ENCODE data around the gene PDIK1L.
A peak's percentile ranks its signal among the peaks of the same experiment; 100 is the strongest.

PDIK1L gene

DNA sequence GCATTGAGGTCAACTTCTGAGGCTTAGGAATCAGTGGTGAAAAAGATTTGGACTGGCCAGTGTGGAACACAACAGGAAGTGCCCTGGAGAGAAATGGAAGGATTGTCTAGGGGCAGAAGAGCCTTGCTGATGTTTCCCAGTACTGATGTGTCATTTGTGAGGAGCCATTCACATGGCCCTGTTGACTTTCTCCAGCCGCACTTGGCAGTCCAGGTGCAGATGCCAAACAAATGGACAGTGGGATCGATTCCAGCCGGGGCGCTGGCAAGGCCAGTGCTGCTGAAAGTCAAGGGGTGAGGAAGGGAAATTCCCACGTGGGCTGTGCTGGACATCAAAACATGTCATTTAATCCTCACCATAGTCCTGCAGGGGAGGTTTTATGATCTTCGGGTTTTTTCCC is 39.3 kb upstream of the PDIK1L start:
- no peak overlapping the region for H2BK5ac ChIP-seq (ENCODE audit: low read length)
- no peak overlapping the region for H2BK12ac ChIP-seq (ENCODE audit: low read length)
- H3K9me3 ChIP-seq (replicated peaks in 1 of 2; ENCODE audit: control insufficient read depth in 2 of 2, insufficient read depth in 1 of 2, low read depth in 1 of 2, low read length in 2 of 2) = no peaks in the 10 kb centered on the region
- H3K23ac ChIP-seq (ENCODE audit: low read depth, low read length, poor library complexity) = no peak overlapping the region
- H3K9ac ChIP-seq (ENCODE audit: low read depth, low read length, poor library complexity) = no peak overlapping the region
- H3K14ac ChIP-seq (ENCODE audit: low read length) = no peak overlapping the region
- no peak overlapping the region for H2AK5ac ChIP-seq (ENCODE audit: low read depth, low read length)
- DNase-seq (ENCODE audit: low spot score) = no peak
- no peak overlapping the region for H3K18ac ChIP-seq (ENCODE audit: low read length)
- H3K4ac ChIP-seq (ENCODE audit: low read length) = no peak overlapping the region
- no peaks in the 10 kb centered on the region for H3K36me3 ChIP-seq (replicated peaks in 1 of 2; ENCODE audit: control insufficient read depth in 2 of 2, insufficient read depth in 2 of 2, low read length in 2 of 2)
- H2BK120ac ChIP-seq (ENCODE audit: low read depth, low read length) = no peak overlapping the region
- no peak overlapping the region for H4K91ac ChIP-seq (ENCODE audit: low read depth, low read length, poor library complexity)
- H3K79me1 ChIP-seq (ENCODE audit: low read depth, low read length) = no peaks in the 10 kb centered on the region
- H3K4me2 ChIP-seq (ENCODE audit: insufficient read depth, low read length, poor library complexity, severe bottlenecking) = no peak overlapping the region
- no peak overlapping the region for H4K8ac ChIP-seq (ENCODE audit: low read depth, low read length)
- H2AFZ ChIP-seq (ENCODE audit: low read length) = no peak overlapping the region
- no peak overlapping the region for H2BK15ac ChIP-seq (ENCODE audit: low read length)
- no peaks in the 10 kb centered on the region for H3K4me1 ChIP-seq (ENCODE audit: control insufficient read depth in 2 of 2, insufficient read depth in 1 of 2, low read depth in 1 of 2, low read length in 2 of 2)
- no peak overlapping the region for H3K4me3 ChIP-seq (ENCODE audit: low read length in 2 of 2)
- H3K27ac ChIP-seq (replicated peaks; ENCODE audit: low read length) = no peak overlapping the region
- WGBS, 2 donors (ENCODE audit: extremely low coverage in 2 of 2, insufficient read length in 2 of 2, insufficient replicate concordance in 1 of 2) = no CpG with 5 or more reads among the region's 6 CpGs
- peaks cover 0 to 29% (median 0%) of the 10 kb centered on the region in 3 experiments for H3K27me3 ChIP-seq (ENCODE audit: control insufficient read depth in 3 of 3, insufficient read depth in 3 of 3, low read depth in 1 of 3, low read length in 3 of 3)

DNA sequence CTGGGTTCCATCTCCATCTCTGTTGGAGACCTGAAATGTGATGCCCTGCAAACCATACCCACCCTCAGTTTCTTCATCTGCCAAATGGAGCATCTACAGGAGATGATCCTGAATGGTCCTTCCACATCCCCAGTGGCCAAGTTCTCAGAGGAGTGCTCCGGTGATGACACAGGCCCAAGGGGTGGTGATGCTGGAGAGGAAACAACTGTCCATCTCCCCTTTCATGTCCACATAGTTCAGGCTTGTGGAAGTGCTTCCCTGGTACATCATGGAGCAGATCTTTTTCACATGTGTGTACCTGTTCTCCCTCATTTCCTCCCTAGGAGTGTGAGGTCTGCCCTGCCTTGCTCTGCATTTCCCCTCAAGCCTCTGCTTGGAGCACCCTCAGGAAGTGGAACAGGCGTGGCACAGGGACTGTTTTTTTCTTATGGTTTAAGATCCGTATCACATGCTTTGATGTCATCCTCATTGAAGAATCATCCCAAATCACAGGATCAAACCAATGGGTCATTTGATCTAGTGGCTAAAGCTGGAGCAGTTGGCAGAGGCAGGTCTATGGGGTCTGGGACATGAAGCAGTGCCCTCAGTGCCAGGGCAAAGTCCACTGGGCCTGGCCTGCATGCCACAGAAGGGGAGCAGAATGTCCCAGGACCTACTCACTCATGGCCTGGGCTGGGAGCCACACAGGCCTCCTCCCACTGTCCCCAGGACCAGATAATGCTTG is 36.0 kb upstream of the PDIK1L start:
- peaks cover 0 to 4% of the 10 kb centered on the region in 2 donors for H3K4me1 ChIP-seq (ENCODE audit: control insufficient read depth in 2 of 2, insufficient read depth in 1 of 2, low read depth in 1 of 2, low read length in 2 of 2)
- no peak overlapping the region for H2BK15ac ChIP-seq (ENCODE audit: low read length)
- DNase-seq (ENCODE audit: low spot score) = no peak
- no peak overlapping the region for H2BK12ac ChIP-seq (ENCODE audit: low read length)
- no peaks in the 10 kb centered on the region for H3K9me3 ChIP-seq (replicated peaks in 1 of 2; ENCODE audit: control insufficient read depth in 2 of 2, insufficient read depth in 1 of 2, low read depth in 1 of 2, low read length in 2 of 2)
- H4K91ac ChIP-seq (ENCODE audit: low read depth, low read length, poor library complexity) = no peak overlapping the region
- no peak overlapping the region for H3K14ac ChIP-seq (ENCODE audit: low read length)
- no peak overlapping the region for H3K27ac ChIP-seq (replicated peaks; ENCODE audit: low read length)
- H3K23ac ChIP-seq (ENCODE audit: low read depth, low read length, poor library complexity) = no peak overlapping the region
- H3K18ac ChIP-seq (ENCODE audit: low read length) = no peak overlapping the region
- no peak overlapping the region for H3K4me2 ChIP-seq (ENCODE audit: insufficient read depth, low read length, poor library complexity, severe bottlenecking)
- no peak overlapping the region for H2BK5ac ChIP-seq (ENCODE audit: low read length)
- no CpG with 5 or more reads among the region's 3 CpGs for WGBS, 2 donors (ENCODE audit: extremely low coverage in 2 of 2, insufficient read length in 2 of 2, insufficient replicate concordance in 1 of 2)
- H3K4ac ChIP-seq (ENCODE audit: low read length) = no peak overlapping the region
- no peaks in the 10 kb centered on the region for H3K36me3 ChIP-seq (replicated peaks in 1 of 2; ENCODE audit: control insufficient read depth in 2 of 2, insufficient read depth in 2 of 2, low read length in 2 of 2)
- H2AK5ac ChIP-seq (ENCODE audit: low read depth, low read length) = no peak overlapping the region
- H3K4me3 ChIP-seq (ENCODE audit: low read length in 2 of 2) = no peak overlapping the region
- no peak overlapping the region for H2AFZ ChIP-seq (ENCODE audit: low read length)
- H3K9ac ChIP-seq (ENCODE audit: low read depth, low read length, poor library complexity) = no peak overlapping the region
- no peaks in the 10 kb centered on the region for H3K79me1 ChIP-seq (ENCODE audit: low read depth, low read length)
- H2BK120ac ChIP-seq (ENCODE audit: low read depth, low read length) = no peak overlapping the region
- peaks cover 0 to 27% (median 0%) of the 10 kb centered on the region in 3 experiments for H3K27me3 ChIP-seq (ENCODE audit: control insufficient read depth in 3 of 3, insufficient read depth in 3 of 3, low read depth in 1 of 3, low read length in 3 of 3)
- no peak overlapping the region for H4K8ac ChIP-seq (ENCODE audit: low read depth, low read length)

DNA sequence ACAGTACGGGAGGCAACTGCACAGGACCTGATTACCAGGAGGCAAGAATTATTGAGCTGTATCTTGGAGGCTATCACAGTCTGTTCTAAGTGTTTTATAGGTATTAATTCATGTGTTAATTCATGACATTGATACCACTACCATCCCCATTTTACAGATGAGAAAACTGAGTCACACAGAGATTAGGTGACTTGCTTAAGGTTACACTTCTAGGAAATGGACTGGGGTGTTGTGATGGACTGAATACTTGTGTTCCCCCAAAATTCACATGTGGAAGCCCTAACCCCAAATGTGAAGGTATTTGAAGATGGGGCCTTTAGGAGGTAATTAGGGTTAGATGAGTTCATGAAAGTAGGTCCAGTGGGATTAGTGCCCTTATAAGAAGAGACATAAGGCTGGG is 34.1 kb upstream of the PDIK1L start:
- Histone ChIP-seq H2AK5ac (ENCODE audit: low read depth, low read length) (no peak overlapping the region), H3K4me1 (ENCODE audit: control insufficient read depth in 2 of 2, insufficient read depth in 1 of 2, low read depth in 1 of 2, low read length in 2 of 2) (peaks cover 0 to 4% of the 10 kb centered on the region in 2 donors), H3K18ac (ENCODE audit: low read length) (no peak overlapping the region), H2BK5ac (ENCODE audit: low read length) (no peak overlapping the region), H2BK15ac (ENCODE audit: low read length) (no peak overlapping the region), H4K91ac (ENCODE audit: low read depth, low read length, poor library complexity) (no peak overlapping the region), H2BK12ac (ENCODE audit: low read length) (no peak overlapping the region), H3K79me1 (ENCODE audit: low read depth, low read length) (no peaks in the 10 kb centered on the region), H3K9me3 (replicated peaks in 1 of 2; ENCODE audit: control insufficient read depth in 2 of 2, insufficient read depth in 1 of 2, low read depth in 1 of 2, low read length in 2 of 2) (no peaks in the 10 kb centered on the region), H2BK120ac (ENCODE audit: low read depth, low read length) (no peak overlapping the region), H3K27me3 (ENCODE audit: control insufficient read depth in 3 of 3, insufficient read depth in 3 of 3, low read depth in 1 of 3, low read length in 3 of 3) (peaks cover 0 to 20% (median 0%) of the 10 kb centered on the region in 3 experiments), H3K9ac (ENCODE audit: low read depth, low read length, poor library complexity) (no peak overlapping the region), H3K4me3 (ENCODE audit: low read length in 2 of 2) (no peak overlapping the region), H3K36me3 (replicated peaks in 1 of 2; ENCODE audit: control insufficient read depth in 2 of 2, insufficient read depth in 2 of 2, low read length in 2 of 2) (no peaks in the 10 kb centered on the region), H2AFZ (ENCODE audit: low read length) (no peak overlapping the region), H4K8ac (ENCODE audit: low read depth, low read length) (no peak overlapping the region), H3K4ac (ENCODE audit: low read length) (no peak overlapping the region), H3K23ac (ENCODE audit: low read depth, low read length, poor library complexity) (no peak overlapping the region), H3K27ac (replicated peaks; ENCODE audit: low read length) (no peak overlapping the region), H3K4me2 (ENCODE audit: insufficient read depth, low read length, poor library complexity, severe bottlenecking) (no peak overlapping the region), H3K14ac (ENCODE audit: low read length) (no peak overlapping the region)
- WGBS, 2 donors (ENCODE audit: extremely low coverage in 2 of 2, insufficient read length in 2 of 2, insufficient replicate concordance in 1 of 2) = no CpG with 5 or more reads among the region's 1 CpG
- no peak for DNase-seq (ENCODE audit: low spot score)

DNA sequence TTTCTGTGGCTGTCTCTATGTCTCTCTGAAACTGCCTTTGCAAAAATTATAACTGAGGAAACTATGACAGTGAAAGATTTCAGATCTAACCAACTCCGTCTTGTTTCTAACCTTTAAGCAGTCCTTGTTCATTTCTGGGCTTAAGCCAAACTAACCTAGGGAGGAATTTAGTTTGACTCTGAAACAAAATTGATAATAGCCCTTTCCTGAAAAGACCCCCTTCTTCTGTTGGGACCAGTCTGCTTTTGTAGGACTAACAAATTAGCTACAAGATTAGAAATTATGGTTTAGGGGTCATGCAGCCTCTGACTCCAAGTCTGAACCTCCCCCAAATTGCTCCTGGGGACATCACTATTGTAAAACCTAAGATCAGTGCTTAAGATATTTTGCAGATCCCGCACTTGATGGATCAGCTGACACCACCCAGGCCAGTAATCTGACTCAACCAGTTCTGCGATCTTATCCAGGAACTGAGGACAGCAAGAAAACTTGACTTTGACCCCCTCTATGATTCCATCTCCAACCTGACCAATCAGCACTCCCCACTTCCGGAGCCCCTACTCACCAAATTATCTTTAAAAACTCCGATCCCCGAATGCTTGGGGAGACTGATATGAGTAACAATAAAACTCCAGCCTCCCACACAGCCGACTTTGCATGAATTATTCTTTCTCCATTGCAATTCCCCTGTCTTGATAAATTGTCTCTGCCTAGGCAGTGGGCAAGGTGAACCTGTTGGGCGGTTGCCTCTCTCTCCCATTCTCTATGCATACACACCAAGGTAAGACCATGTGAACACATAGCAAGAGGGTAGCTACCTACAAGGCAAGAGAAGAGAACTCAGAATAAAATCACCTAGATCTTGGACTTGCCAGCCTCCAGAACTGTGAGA is 33.1 kb upstream of the PDIK1L start:
- no CpG with 5 or more reads among the region's 8 CpGs for WGBS, 2 donors (ENCODE audit: extremely low coverage in 2 of 2, insufficient read length in 2 of 2, insufficient replicate concordance in 1 of 2)
- H2BK5ac ChIP-seq (ENCODE audit: low read length) = no peak overlapping the region
- H3K27ac ChIP-seq (replicated peaks; ENCODE audit: low read length) = no peak overlapping the region

More for the DNA sequence above, 33.1 kb upstream of the PDIK1L start:
- Histone ChIP-seq H3K4me1 (ENCODE audit: control insufficient read depth in 2 of 2, insufficient read depth in 1 of 2, low read depth in 1 of 2, low read length in 2 of 2) (peaks cover 0 to 4% of the 10 kb centered on the region in 2 donors), H3K36me3 (replicated peaks in 1 of 2; ENCODE audit: control insufficient read depth in 2 of 2, insufficient read depth in 2 of 2, low read length in 2 of 2) (no peaks in the 10 kb centered on the region), H3K27me3 (ENCODE audit: control insufficient read depth in 3 of 3, insufficient read depth in 3 of 3, low read depth in 1 of 3, low read length in 3 of 3) (peaks cover 0 to 22% (median 0%) of the 10 kb centered on the region in 3 experiments), H3K9ac (ENCODE audit: low read depth, low read length, poor library complexity) (no peak overlapping the region), H2AK5ac (ENCODE audit: low read depth, low read length) (no peak overlapping the region), H3K4me2 (ENCODE audit: insufficient read depth, low read length, poor library complexity, severe bottlenecking) (no peak overlapping the region), H2BK120ac (ENCODE audit: low read depth, low read length) (no peak overlapping the region), H2BK12ac (ENCODE audit: low read length) (no peak overlapping the region), H3K23ac (ENCODE audit: low read depth, low read length, poor library complexity) (no peak overlapping the region), H3K4me3 (ENCODE audit: low read length in 2 of 2) (no peak overlapping the region), H4K8ac (ENCODE audit: low read depth, low read length) (no peak overlapping the region), H3K18ac (ENCODE audit: low read length) (no peak overlapping the region), H3K4ac (ENCODE audit: low read length) (no peak overlapping the region), H2AFZ (ENCODE audit: low read length) (peak overlapping the region; percentile 67), H3K14ac (ENCODE audit: low read length) (no peak overlapping the region), H3K9me3 (replicated peaks in 1 of 2; ENCODE audit: control insufficient read depth in 2 of 2, insufficient read depth in 1 of 2, low read depth in 1 of 2, low read length in 2 of 2) (no peaks in the 10 kb centered on the region), H4K91ac (ENCODE audit: low read depth, low read length, poor library complexity) (no peak overlapping the region), H2BK15ac (ENCODE audit: low read length) (no peak overlapping the region), H3K79me1 (ENCODE audit: low read depth, low read length) (no peaks in the 10 kb centered on the region)
- no peak for DNase-seq (ENCODE audit: low spot score)

Data from neuronal stem cell (in vitro differentiated cells).